IMR-90 (cell line): ENCODE results near the gene PHF20. TPM values are rescaled to one million over a fixed set of nuclear protein-coding genes. Genes with fewer than 3 reads are reported as not detected.

Source experiments
- ATAC-seq: fragments of 200-7000 bp; cut with Tn5 transposase; 2 replicates; pipeline ENCODE4 v1.9.1; 2020; ENCODE audit warnings: low read depth, mild to moderate bottlenecking, moderate library complexity
- BruUV-seq: library from RNA; stranded (reverse); fragments of 400-500 nt; replicated peaks from 2 replicates; lab custom pipeline; 2021; lab: Mats Ljungman, UMichigan
- CTCF ChIA-PET: fragments of 300-600 bp; formaldehyde crosslinking; extraction: SDS; loops from one replicate; lab custom pipeline; 2021; ENCODE audit warnings: antibody characterized with exemption; lab: Yijun Ruan, JAX
- POLR2A ChIA-PET: fragments of 300-600 bp; sonication (Branson Sonifier 250); formaldehyde crosslinking; loops from one replicate; lab custom pipeline; 2022; ENCODE audit warnings: antibody characterized with exemption; ENCODE audit not compliant: unreplicated experiment; lab: Charles Lee
- DNase-seq: peaks from one replicate; pipeline ENCODE4 v3.0.0; 2013
- H2AFZ ChIP-seq: replicated peaks from 2 replicates; pipeline ENCODE3; 2013; ENCODE audit warnings: low read length, mild to moderate bottlenecking; ENCODE audit not compliant: poor library complexity
- H2AK5ac ChIP-seq: 2 replicates; pipeline ENCODE4 v1.6.1; 2013; ENCODE audit warnings: low read depth, low read length, inconsistent platforms
- H2AK9ac ChIP-seq: replicated peaks from 2 replicates; pipeline ENCODE3; 2013; ENCODE audit warnings: mild to moderate bottlenecking, low read depth, low read length, moderate library complexity; ENCODE audit not compliant: poor library complexity
- H2BK120ac ChIP-seq: 2 replicates; pipeline ENCODE4 v1.6.1; 2013; ENCODE audit warnings: low read depth, low read length, inconsistent platforms
- H2BK15ac ChIP-seq: 3 replicates; pipeline ENCODE4 v1.6.1; 2013; ENCODE audit warnings: low read depth, low read length, inconsistent platforms
- H2BK20ac ChIP-seq: 2 replicates; pipeline ENCODE4 v1.6.1; 2013; ENCODE audit warnings: low read depth, mild to moderate bottlenecking, inconsistent platforms, low read length, moderate library complexity
- H2BK5ac ChIP-seq: 2 replicates; pipeline ENCODE4 v1.6.1; 2013; ENCODE audit warnings: mild to moderate bottlenecking, low read depth, low read length, inconsistent platforms; ENCODE audit not compliant: poor library complexity, severe bottlenecking
- H3K14ac ChIP-seq: replicated peaks from 2 replicates; pipeline ENCODE4 v1.6.1; 2013; ENCODE audit warnings: low read depth, low read length, inconsistent platforms
- H3K18ac ChIP-seq: 2 replicates; pipeline ENCODE4 v1.6.1; 2013; ENCODE audit warnings: low read depth, low read length, control low read depth
- H3K23ac ChIP-seq: 2 replicates; pipeline ENCODE4 v1.6.1; 2013; ENCODE audit warnings: low read depth, low read length, inconsistent platforms
- H3K27ac ChIP-seq: 2 replicates; pipeline ENCODE4 v1.5.1; 2013; ENCODE audit warnings: mild to moderate bottlenecking, control low read depth, low read length; ENCODE audit not compliant: insufficient read depth
- H3K27me3 ChIP-seq: 2 replicates; pipeline ENCODE4 v1.6.1; 2013; ENCODE audit warnings: low read length; ENCODE audit not compliant: control insufficient read depth, insufficient read depth
- H3K36me3 ChIP-seq: 2 replicates; pipeline ENCODE4 v1.6.1; 2013; ENCODE audit warnings: low read length, mixed read lengths; ENCODE audit not compliant: control insufficient read depth, insufficient read depth
- H3K4ac ChIP-seq: 2 replicates; pipeline ENCODE4 v1.6.1; 2013; ENCODE audit warnings: low read depth, low read length, inconsistent platforms
- H3K4me1 ChIP-seq: 2 replicates; pipeline ENCODE4 v1.6.1; 2013; ENCODE audit warnings: low read length, mixed read lengths; ENCODE audit not compliant: control insufficient read depth, insufficient read depth
- H3K4me2 ChIP-seq: 2 replicates; pipeline ENCODE4 v1.6.1; 2013; ENCODE audit warnings: low read depth, mild to moderate bottlenecking, control low read depth, low read length, moderate library complexity
- H3K4me3 ChIP-seq: 2 replicates; pipeline ENCODE4 v1.5.1; 2013; ENCODE audit warnings: low read depth, mild to moderate bottlenecking, control low read depth, low read length, moderate library complexity; ENCODE audit not compliant: insufficient read depth
- H3K56ac ChIP-seq: 2 replicates; pipeline ENCODE4 v1.6.1; 2013; ENCODE audit warnings: low read length, inconsistent platforms; ENCODE audit not compliant: insufficient read depth; ENCODE audit errors: extremely low read depth
- H3K79me1 ChIP-seq, 2 experiments: 2 replicates each; pipeline ENCODE4 v1.6.1; 2013; ENCODE audit warnings: low read length in 2 of 2, inconsistent platforms in 1 of 2, low read depth in 1 of 2
- H3K9ac ChIP-seq: 2 replicates; pipeline ENCODE4 v1.6.1; 2013; ENCODE audit warnings: low read depth, low read length, control low read depth
- H3K9me1 ChIP-seq: 2 replicates; pipeline ENCODE4 v1.6.1; 2013; ENCODE audit warnings: low read length, inconsistent platforms; ENCODE audit not compliant: insufficient read depth
- H3K9me3 ChIP-seq: 2 replicates; pipeline ENCODE4 v1.6.1; 2013; ENCODE audit warnings: low read length; ENCODE audit not compliant: control insufficient read depth, insufficient read depth
- H4K20me1 ChIP-seq: 2 replicates; pipeline ENCODE4 v1.6.1; 2013; ENCODE audit warnings: low read length, inconsistent platforms; ENCODE audit not compliant: insufficient read depth
- H4K5ac ChIP-seq: 2 replicates; pipeline ENCODE4 v1.6.1; 2013; ENCODE audit warnings: mild to moderate bottlenecking, low read depth, low read length, control low read depth
- H4K8ac ChIP-seq, 2 experiments: 2 replicates each; pipeline ENCODE4 v1.6.1; 2013; ENCODE audit warnings: low read depth in 2 of 2, low read length in 2 of 2, control low read depth in 1 of 2, inconsistent platforms in 1 of 2
- H4K91ac ChIP-seq: 2 replicates; pipeline ENCODE4 v1.6.1; 2013; ENCODE audit warnings: low read depth, low read length, inconsistent platforms; ENCODE audit not compliant: insufficient read depth
- CHD1 ChIP-seq: IDR thresholded peaks from 2 replicates; pipeline ENCODE4 v1.6.1; 2012; ENCODE audit warnings: low read depth, low read length, improper control_type of control experiment
- FOS ChIP-seq: fragments of 150-350 bp; IDR thresholded peaks from 2 replicates; pipeline ENCODE4 v1.6.1; 2016; ENCODE audit warnings: low read depth, low read length
- MAFK ChIP-seq: IDR thresholded peaks from 2 replicates; pipeline ENCODE4 v1.6.1; 2012; ENCODE audit warnings: low read depth, low read length, improper control_type of control experiment
- MAZ ChIP-seq: IDR thresholded peaks from 2 replicates; pipeline ENCODE4 v1.6.1; 2012; ENCODE audit warnings: low read depth, mild to moderate bottlenecking, low read length, improper control_type of control experiment, moderate library complexity, borderline replicate concordance
- NFE2L2 ChIP-seq: fragments of 150-350 bp; IDR thresholded peaks from 2 replicates; pipeline ENCODE4 v1.6.1; 2016; ENCODE audit warnings: low read depth, mild to moderate bottlenecking, low read length
- POLR2A ChIP-seq: IDR thresholded peaks from 2 replicates; pipeline ENCODE4 v1.6.1; 2012; ENCODE audit warnings: mild to moderate bottlenecking, low read depth, low read length
- RAD21 ChIP-seq: IDR thresholded peaks from 2 replicates; pipeline ENCODE4 v1.6.1; 2012; ENCODE audit warnings: low read length, improper control_type of control experiment
- RCOR1 ChIP-seq: IDR thresholded peaks from 2 replicates; pipeline ENCODE4 v1.6.1; 2012; ENCODE audit warnings: mild to moderate bottlenecking, low read length, improper control_type of control experiment; ENCODE audit not compliant: insufficient replicate concordance
- RFX5 ChIP-seq: IDR thresholded peaks from 2 replicates; pipeline ENCODE4 v1.8.0; 2012; ENCODE audit warnings: low read depth, mild to moderate bottlenecking, low read length, moderate library complexity
- SMC3 ChIP-seq: fragments of 150-350 bp; IDR thresholded peaks from 2 replicates; pipeline ENCODE4 v1.6.1; 2016; ENCODE audit warnings: low read depth, mild to moderate bottlenecking, antibody characterized with exemption, low read length, moderate library complexity
- USF2 ChIP-seq: fragments of 150-350 bp; IDR thresholded peaks from 2 replicates; pipeline ENCODE4 v1.6.1; 2017; ENCODE audit warnings: mild to moderate bottlenecking, antibody characterized with exemption, low read length, low read depth
- WGBS, 2 experiments: methylation state at CpG; one replicate each; pipeline versions ENCODE4 v1.1.5 to v1.1.7; 2013; ENCODE audit warnings: missing lambda C conversion rate in 2 of 2; ENCODE audit not compliant: insufficient read length in 1 of 2; ENCODE audit errors: extremely low coverage in 2 of 2; 5-methylcytosine and 5-hydroxymethylcytosine counted together
- dilution Hi-C: fragments of 300-500 bp; cut with HindIII; formaldehyde crosslinking; loops from one replicate; pipeline ENCODE4 v1.14.3; 2018; ENCODE audit warnings: low sequenced_read_pairs; ENCODE audit not compliant: unreplicated experiment
- in situ Hi-C: fragments of 300-500 bp; cut with MboI; formaldehyde crosslinking; loops from 3 replicates; pipeline ENCODE4 v1.14.3; 2019; ENCODE audit warnings: low sequenced_read_pairs, inconsistent platforms, mixed read lengths
- intact Hi-C: fragments of 100-400 bp; cut with micrococcal nuclease; formaldehyde crosslinking; loops from 2 replicates; pipeline ENCODE4 v1.10.0; 2022
- polyA plus RNA-seq, 3 experiments: library from polyadenylated mRNA; depleted of rRNA; stranded (reverse); fragments of >200 nt; gene quantifications; 2 replicates each; pipeline ENCODE4 v1.2.3, GENCODE V29; 2012; ENCODE audit warnings: low replicate concordance in 1 of 3
- total RNA-seq: library from RNA; depleted of rRNA; stranded (reverse); fragments of >200 nt; gene quantifications from 2 replicates; pipeline ENCODE4 v1.2.3, GENCODE V29; 2012
- TF ChIP-seq, protein P1 (sequence below): fragments of 150-350 bp; IDR thresholded peaks from 2 replicates; pipeline ENCODE4 v1.6.1; 2016; ENCODE audit warnings: low read depth, mild to moderate bottlenecking, low read length, moderate library complexity, borderline replicate concordance
- TF ChIP-seq, protein P2 (sequence below): conservative IDR thresholded peaks from 2 replicates; pipeline ENCODE4 v1.5.1; 2012; ENCODE audit warnings: mild to moderate bottlenecking, low read depth, low read length, improper control_type of control experiment

Gene PHF20
- total and polyA plus RNA-seq, 2 of the 4 experiments (the other 2 are of a cell fraction): 22.0 to 22.5 TPM

DNA sequence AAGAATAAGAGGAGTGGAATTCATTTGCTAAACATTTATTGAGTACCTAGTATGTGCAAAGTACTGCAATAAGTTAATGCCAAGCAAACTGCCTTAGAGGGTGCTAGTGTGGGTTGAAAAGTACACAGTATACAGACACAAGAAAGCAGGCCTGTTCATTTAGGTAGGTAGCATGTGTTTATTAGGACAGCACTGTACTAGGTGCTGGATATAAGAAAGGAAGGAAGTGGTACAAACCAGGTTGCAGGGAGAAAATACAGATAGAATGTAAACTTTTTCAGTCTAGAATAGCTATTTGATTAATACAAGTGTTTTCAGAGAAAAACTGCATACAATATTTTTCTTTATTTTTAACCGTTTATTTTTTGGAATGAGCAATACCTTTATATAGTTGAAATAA lies 68.1 kb downstream of the PHF20 start:
- Histone ChIP-seq H4K91ac (no peak overlapping the region), H4K8ac (no peak overlapping the region), H2AFZ (no peak overlapping the region), H3K9me3 (peaks cover 9% of the 10 kb centered on the region), H2BK5ac (no peak overlapping the region), H3K4ac (no peak overlapping the region), H3K56ac (no peak overlapping the region), H2BK20ac (no peak overlapping the region), H3K27ac (no peak overlapping the region), H4K5ac (no peak overlapping the region), H3K4me1 (peaks cover 3% of the 10 kb centered on the region; the same call in 1 of the 2 replicates), H3K36me3 (peaks cover 17% of the 10 kb centered on the region), H3K4me3 (no peak overlapping the region), H3K9ac (no peak overlapping the region), H3K27me3 (no peaks in the 10 kb centered on the region), H3K9me1 (no peaks in the 10 kb centered on the region), H3K23ac (no peak overlapping the region), H2AK9ac (no peak overlapping the region), H3K79me1 (peaks cover 25 to 56% of the 10 kb centered on the region in 2 experiments), H2BK15ac (no peak overlapping the region), H2BK120ac (no peak overlapping the region), H3K18ac (no peak overlapping the region), H3K14ac (no peak overlapping the region), H4K20me1 (no peaks in the 10 kb centered on the region), H3K4me2 (no peak overlapping the region), H2AK5ac (no peak overlapping the region)
- intact Hi-C loops: no loop called here
- CTCF ChIA-PET: no interaction called here
- POLR2A ChIA-PET: no interaction called here
- BruUV-seq: no TSS peak
- dilution Hi-C loops: no loop called here
- DNase-seq (no peak), ATAC-seq (no peak)
- in situ Hi-C loops: no loop called here
- no CpG with 5 or more reads among the region's 1 CpG for WGBS, 2 experiments
- no peak for TF ChIP-seq RAD21
- TF ChIP-seq RCOR1: no peak
- TF ChIP-seq NFE2L2: no peak
- no peak for TF ChIP-seq MAZ
- TF ChIP-seq CHD1: no peak
- TF ChIP-seq MAFK: no peak
- no peak for TF ChIP-seq POLR2A
- TF ChIP-seq, protein P1, sequence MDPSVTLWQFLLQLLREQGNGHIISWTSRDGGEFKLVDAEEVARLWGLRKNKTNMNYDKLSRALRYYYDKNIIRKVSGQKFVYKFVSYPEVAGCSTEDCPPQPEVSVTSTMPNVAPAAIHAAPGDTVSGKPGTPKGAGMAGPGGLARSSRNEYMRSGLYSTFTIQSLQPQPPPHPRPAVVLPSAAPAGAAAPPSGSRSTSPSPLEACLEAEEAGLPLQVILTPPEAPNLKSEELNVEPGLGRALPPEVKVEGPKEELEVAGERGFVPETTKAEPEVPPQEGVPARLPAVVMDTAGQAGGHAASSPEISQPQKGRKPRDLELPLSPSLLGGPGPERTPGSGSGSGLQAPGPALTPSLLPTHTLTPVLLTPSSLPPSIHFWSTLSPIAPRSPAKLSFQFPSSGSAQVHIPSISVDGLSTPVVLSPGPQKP: no peak
- no peak for TF ChIP-seq RFX5
- TF ChIP-seq, protein P2, sequence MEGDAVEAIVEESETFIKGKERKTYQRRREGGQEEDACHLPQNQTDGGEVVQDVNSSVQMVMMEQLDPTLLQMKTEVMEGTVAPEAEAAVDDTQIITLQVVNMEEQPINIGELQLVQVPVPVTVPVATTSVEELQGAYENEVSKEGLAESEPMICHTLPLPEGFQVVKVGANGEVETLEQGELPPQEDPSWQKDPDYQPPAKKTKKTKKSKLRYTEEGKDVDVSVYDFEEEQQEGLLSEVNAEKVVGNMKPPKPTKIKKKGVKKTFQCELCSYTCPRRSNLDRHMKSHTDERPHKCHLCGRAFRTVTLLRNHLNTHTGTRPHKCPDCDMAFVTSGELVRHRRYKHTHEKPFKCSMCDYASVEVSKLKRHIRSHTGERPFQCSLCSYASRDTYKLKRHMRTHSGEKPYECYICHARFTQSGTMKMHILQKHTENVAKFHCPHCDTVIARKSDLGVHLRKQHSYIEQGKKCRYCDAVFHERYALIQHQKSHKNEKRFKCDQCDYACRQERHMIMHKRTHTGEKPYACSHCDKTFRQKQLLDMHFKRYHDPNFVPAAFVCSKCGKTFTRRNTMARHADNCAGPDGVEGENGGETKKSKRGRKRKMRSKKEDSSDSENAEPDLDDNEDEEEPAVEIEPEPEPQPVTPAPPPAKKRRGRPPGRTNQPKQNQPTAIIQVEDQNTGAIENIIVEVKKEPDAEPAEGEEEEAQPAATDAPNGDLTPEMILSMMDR: no peak
- no peak for TF ChIP-seq FOS
- TF ChIP-seq SMC3: no peak
- no peak for TF ChIP-seq USF2
